ENCODE data around the gene NBAS.
"Not testable (repeated sequence)": the region's sequence is repeated elsewhere in the genome, so short reads cannot be mapped to it uniquely, and the experiment has no call there.

DNA sequence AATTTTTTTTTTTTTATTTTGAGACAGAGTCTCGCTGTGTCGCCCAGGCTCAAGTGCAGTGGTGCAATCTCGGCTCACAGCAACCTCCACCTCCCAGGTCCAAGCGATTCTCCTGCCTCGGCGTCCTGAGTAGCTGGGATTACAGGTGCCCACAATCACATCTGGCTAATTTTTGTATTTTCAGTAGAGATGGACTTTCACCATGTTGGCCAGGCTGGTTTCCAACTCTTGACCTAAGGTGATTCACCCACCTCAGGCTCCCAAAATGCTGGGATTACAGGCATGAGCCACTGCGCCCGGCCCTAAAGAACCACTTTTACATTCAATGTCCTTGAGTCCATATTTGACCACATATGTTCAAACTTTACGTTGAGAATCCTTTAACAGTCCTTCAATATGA is 156.6 kb downstream of the NBAS start:
- TF ChIP-seq, protein P1, sequence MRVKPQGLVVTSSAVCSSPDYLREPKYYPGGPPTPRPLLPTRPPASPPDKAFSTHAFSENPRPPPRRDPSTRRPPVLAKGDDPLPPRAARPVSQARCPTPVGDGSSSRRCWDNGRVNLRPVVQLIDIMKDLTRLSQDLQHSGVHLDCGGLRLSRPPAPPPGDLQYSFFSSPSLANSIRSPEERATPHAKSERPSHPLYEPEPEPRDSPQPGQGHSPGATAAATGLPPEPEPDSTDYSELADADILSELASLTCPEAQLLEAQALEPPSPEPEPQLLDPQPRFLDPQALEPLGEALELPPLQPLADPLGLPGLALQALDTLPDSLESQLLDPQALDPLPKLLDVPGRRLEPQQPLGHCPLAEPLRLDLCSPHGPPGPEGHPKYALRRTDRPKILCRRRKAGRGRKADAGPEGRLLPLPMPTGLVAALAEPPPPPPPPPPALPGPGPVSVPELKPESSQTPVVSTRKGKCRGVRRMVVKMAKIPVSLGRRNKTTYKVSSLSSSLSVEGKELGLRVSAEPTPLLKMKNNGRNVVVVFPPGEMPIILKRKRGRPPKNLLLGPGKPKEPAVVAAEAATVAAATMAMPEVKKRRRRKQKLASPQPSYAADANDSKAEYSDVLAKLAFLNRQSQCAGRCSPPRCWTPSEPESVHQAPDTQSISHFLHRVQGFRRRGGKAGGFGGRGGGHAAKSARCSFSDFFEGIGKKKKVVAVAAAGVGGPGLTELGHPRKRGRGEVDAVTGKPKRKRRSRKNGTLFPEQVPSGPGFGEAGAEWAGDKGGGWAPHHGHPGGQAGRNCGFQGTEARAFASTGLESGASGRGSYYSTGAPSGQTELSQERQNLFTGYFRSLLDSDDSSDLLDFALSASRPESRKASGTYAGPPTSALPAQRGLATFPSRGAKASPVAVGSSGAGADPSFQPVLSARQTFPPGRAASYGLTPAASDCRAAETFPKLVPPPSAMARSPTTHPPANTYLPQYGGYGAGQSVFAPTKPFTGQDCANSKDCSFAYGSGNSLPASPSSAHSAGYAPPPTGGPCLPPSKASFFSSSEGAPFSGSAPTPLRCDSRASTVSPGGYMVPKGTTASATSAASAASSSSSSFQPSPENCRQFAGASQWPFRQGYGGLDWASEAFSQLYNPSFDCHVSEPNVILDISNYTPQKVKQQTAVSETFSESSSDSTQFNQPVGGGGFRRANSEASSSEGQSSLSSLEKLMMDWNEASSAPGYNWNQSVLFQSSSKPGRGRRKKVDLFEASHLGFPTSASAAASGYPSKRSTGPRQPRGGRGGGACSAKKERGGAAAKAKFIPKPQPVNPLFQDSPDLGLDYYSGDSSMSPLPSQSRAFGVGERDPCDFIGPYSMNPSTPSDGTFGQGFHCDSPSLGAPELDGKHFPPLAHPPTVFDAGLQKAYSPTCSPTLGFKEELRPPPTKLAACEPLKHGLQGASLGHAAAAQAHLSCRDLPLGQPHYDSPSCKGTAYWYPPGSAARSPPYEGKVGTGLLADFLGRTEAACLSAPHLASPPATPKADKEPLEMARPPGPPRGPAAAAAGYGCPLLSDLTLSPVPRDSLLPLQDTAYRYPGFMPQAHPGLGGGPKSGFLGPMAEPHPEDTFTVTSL (CRISPR knock-in tag; IDR thresholded peaks at IDR 0.05; ENCODE audit: borderline replicate concordance): not testable (repeated sequence)
- TF ChIP-seq, protein P2, sequence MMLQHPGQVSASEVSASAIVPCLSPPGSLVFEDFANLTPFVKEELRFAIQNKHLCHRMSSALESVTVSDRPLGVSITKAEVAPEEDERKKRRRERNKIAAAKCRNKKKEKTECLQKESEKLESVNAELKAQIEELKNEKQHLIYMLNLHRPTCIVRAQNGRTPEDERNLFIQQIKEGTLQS (CRISPR knock-in tag; IDR thresholded peaks at IDR 0.05): not testable (repeated sequence)
- TF ChIP-seq SUZ12 (IDR thresholded peaks at IDR 0.05; ENCODE audit: low read depth, low read length); ZNF383 (CRISPR knock-in tag; IDR thresholded peaks at IDR 0.05; ENCODE audit: borderline replicate concordance): not testable (repeated sequence)
- TF ChIP-seq, protein P3, sequence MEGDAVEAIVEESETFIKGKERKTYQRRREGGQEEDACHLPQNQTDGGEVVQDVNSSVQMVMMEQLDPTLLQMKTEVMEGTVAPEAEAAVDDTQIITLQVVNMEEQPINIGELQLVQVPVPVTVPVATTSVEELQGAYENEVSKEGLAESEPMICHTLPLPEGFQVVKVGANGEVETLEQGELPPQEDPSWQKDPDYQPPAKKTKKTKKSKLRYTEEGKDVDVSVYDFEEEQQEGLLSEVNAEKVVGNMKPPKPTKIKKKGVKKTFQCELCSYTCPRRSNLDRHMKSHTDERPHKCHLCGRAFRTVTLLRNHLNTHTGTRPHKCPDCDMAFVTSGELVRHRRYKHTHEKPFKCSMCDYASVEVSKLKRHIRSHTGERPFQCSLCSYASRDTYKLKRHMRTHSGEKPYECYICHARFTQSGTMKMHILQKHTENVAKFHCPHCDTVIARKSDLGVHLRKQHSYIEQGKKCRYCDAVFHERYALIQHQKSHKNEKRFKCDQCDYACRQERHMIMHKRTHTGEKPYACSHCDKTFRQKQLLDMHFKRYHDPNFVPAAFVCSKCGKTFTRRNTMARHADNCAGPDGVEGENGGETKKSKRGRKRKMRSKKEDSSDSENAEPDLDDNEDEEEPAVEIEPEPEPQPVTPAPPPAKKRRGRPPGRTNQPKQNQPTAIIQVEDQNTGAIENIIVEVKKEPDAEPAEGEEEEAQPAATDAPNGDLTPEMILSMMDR (CRISPR knock-in tag; IDR thresholded peaks at IDR 0.05): not testable (repeated sequence)

All from HepG2 (cell line).